ELR (cell line): ENCODE results near the gene MCRS1.
"Not testable (repeated sequence)": the region's sequence is repeated elsewhere in the genome, so short reads cannot be mapped to it uniquely, and the experiment has no call there.

ENCODE experiments used
- DNase-seq: peaks from one replicate; pipeline ENCODE4 v3.0.0-alpha.2; 2015; ENCODE audit warnings: low read depth

Gene MCRS1

GRCh38 chr12:49518914-49519573, 48.9 kb downstream of the MCRS1 start:
- peak; percentile 59 for DNase-seq

- DNase-seq: peak; percentile 95
Measured at GRCh38 chr12:49515266-49515665, 52.7 kb downstream of the MCRS1 start.

- DNase-seq: no peak
Measured at GRCh38 chr12:49512546-49512945, 55.4 kb downstream of the MCRS1 start.

- no peak for DNase-seq
Measured at GRCh38 chr12:49511410-49511809, 56.5 kb downstream of the MCRS1 start.

- DNase-seq: not testable (repeated sequence)
Measured at GRCh38 chr12:49509681-49510080, 58.3 kb downstream of the MCRS1 start.
